GM19395 (cell line): ENCODE results near the gene STARD3.

Experiments
- ATAC-seq: cut with Tn5 transposase; IDR thresholded peaks from one replicate; pipeline ENCODE4 v1.9.1; 2021; ENCODE audit warnings: mild to moderate bottlenecking, moderate library complexity; ENCODE audit not compliant: unreplicated experiment

STARD3 gene

GRCh38 chr17:39618956-39619785, 17.8 kb upstream of the STARD3 start:
- ATAC-seq = no peak

GRCh38 chr17:39619786-39620101, 17.2 kb upstream of the STARD3 start:
- ATAC-seq = no peak

GRCh38 chr17:39621523-39622379, 15.2 kb upstream of the STARD3 start:
- ATAC-seq = peak; percentile 58

GRCh38 chr17:39622380-39623006, 14.5 kb upstream of the STARD3 start:
- peak; percentile 29 for ATAC-seq

- ATAC-seq = no peak
Measured at GRCh38 chr17:39623356-39623950, 13.5 kb upstream of the STARD3 start.

- no peak for ATAC-seq
Measured at GRCh38 chr17:39624313-39624712, 12.6 kb upstream of the STARD3 start.

- no peak for ATAC-seq
Measured at GRCh38 chr17:39625198-39625785, 11.7 kb upstream of the STARD3 start.

- no peak for ATAC-seq
Measured at GRCh38 chr17:39626171-39627046, 10.5 kb upstream of the STARD3 start, which contains the start of gene PPP1R1B. Gene PPP1R1B (plus strand): TSS chr17:39626952. CDS start chr17:39627393, 441 bp downstream.

GRCh38 chr17:39627047-39627711, 9.8 kb upstream of the STARD3 start:
- ATAC-seq = no peak

- ATAC-seq = no peak
Measured at GRCh38 chr17:39627712-39628516, 9.0 kb upstream of the STARD3 start.

GRCh38 chr17:39628655-39629493, 8.1 kb upstream of the STARD3 start:
- no peak for ATAC-seq

GRCh38 chr17:39629494-39629880, 7.5 kb upstream of the STARD3 start:
- no peak for ATAC-seq

GRCh38 chr17:39629898-39630297, 7.0 kb upstream of the STARD3 start:
- ATAC-seq = no peak

- ATAC-seq = no peak
Measured at GRCh38 chr17:39631403-39631802, 5.5 kb upstream of the STARD3 start.

GRCh38 chr17:39632153-39632941, 4.6 kb upstream of the STARD3 start:
- ATAC-seq = no peak

- ATAC-seq = no peak
Measured at GRCh38 chr17:39633570-39634183, 3.3 kb upstream of the STARD3 start.
